Measurements from ENCODE around the gene ITGAD.

GRCh38 chr16:31407406-31407805, 14.3 kb downstream of the ITGAD start:
- TF ChIP-seq, protein P1, sequence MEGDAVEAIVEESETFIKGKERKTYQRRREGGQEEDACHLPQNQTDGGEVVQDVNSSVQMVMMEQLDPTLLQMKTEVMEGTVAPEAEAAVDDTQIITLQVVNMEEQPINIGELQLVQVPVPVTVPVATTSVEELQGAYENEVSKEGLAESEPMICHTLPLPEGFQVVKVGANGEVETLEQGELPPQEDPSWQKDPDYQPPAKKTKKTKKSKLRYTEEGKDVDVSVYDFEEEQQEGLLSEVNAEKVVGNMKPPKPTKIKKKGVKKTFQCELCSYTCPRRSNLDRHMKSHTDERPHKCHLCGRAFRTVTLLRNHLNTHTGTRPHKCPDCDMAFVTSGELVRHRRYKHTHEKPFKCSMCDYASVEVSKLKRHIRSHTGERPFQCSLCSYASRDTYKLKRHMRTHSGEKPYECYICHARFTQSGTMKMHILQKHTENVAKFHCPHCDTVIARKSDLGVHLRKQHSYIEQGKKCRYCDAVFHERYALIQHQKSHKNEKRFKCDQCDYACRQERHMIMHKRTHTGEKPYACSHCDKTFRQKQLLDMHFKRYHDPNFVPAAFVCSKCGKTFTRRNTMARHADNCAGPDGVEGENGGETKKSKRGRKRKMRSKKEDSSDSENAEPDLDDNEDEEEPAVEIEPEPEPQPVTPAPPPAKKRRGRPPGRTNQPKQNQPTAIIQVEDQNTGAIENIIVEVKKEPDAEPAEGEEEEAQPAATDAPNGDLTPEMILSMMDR (IDR thresholded peaks at IDR 0.05; ENCODE audit: low read depth, low read length, poor library complexity, severe bottlenecking): no peak
- TF ChIP-seq EZH2phosphoT487 (IDR thresholded peaks at IDR 0.05; ENCODE audit: borderline replicate concordance, low read length): no peak
